ENCODE results near the gene SPRYD3.
A peak's percentile ranks its signal among the peaks of the same experiment; 100 is the strongest.

SPRYD3 gene, protein sequence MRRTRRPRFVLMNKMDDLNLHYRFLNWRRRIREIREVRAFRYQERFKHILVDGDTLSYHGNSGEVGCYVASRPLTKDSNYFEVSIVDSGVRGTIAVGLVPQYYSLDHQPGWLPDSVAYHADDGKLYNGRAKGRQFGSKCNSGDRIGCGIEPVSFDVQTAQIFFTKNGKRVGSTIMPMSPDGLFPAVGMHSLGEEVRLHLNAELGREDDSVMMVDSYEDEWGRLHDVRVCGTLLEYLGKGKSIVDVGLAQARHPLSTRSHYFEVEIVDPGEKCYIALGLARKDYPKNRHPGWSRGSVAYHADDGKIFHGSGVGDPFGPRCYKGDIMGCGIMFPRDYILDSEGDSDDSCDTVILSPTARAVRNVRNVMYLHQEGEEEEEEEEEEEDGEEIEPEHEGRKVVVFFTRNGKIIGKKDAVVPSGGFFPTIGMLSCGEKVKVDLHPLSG

DNA sequence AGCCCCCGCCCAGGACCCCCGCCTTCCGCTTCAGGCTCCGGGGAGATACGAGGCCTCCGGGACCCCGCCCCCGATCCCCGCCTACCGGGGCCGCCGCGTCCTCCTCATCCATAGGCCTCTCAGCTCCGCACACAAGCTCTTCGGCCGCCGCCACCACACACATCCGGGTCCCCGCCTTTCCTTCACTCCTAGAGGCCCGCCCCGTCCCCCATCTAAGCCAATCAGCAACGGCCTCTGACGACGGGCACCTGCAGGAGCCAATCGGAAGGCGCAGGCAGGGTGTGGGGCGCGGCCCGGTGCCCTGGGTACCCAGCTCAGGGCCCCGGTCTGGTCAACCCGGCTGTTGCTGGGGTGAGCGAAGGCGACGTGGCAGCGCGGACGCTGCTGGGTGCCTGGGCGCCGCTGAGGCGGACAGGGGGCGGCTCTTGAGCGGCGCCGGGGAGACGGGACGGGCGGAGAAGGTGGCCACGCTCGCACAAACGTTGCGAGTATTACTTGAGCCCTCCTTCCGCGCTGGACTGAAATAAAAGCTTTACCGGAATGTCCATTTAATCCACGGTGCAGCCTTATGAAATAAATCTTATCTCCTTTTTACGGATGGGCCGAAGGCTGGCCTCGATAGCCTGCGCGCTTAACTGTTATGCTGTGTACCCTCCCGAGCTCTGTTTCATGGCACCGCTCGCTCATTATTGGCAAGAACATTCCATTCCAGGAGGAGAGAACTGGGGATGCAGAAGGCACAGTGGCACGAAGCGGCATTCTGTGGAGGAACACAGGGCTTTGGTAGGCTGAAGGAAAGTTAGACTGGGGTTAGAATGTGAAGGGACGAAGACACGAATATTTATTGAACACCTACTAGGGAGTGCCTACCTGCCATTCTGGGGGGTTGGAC lies at the start of gene SPRYD3:
Gene SPRYD3 (minus strand): TSS at position 165 of the 892 bp plus-strand sequence. CDS start 57 bp downstream, at position 108.
- peak; percentile 70 for TF ChIP-seq NFIC (IDR thresholded peaks at IDR 0.05)
- no peak for TF ChIP-seq RAD21 (IDR thresholded peaks at IDR 0.05; ENCODE audit: low read depth)
- TF ChIP-seq, protein P1, sequence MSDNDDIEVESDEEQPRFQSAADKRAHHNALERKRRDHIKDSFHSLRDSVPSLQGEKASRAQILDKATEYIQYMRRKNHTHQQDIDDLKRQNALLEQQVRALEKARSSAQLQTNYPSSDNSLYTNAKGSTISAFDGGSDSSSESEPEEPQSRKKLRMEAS (IDR thresholded peaks at IDR 0.05), result peak; percentile 66
- TF ChIP-seq TAF1 (IDR thresholded peaks at IDR 0.05; ENCODE audit: low read depth), result peak; percentile 90
- TF ChIP-seq EP300 (IDR thresholded peaks at IDR 0.05; ENCODE audit: borderline replicate concordance), result peak; percentile 50
- 0 out of 2 replicates have a peak, but pooled peaks have one; percentile 29 for TF ChIP-seq YY1 (IDR thresholded peaks at IDR 0.05; ENCODE audit: low read depth)
- TF ChIP-seq TEAD4 (IDR thresholded peaks at IDR 0.05), result peak; percentile 30; the same call in 1 of the 2 replicates
- TF ChIP-seq, protein P2, sequence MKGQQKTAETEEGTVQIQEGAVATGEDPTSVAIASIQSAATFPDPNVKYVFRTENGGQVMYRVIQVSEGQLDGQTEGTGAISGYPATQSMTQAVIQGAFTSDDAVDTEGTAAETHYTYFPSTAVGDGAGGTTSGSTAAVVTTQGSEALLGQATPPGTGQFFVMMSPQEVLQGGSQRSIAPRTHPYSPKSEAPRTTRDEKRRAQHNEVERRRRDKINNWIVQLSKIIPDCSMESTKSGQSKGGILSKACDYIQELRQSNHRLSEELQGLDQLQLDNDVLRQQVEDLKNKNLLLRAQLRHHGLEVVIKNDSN (IDR thresholded peaks at IDR 0.05), result no peak
- TF ChIP-seq, protein P3, sequence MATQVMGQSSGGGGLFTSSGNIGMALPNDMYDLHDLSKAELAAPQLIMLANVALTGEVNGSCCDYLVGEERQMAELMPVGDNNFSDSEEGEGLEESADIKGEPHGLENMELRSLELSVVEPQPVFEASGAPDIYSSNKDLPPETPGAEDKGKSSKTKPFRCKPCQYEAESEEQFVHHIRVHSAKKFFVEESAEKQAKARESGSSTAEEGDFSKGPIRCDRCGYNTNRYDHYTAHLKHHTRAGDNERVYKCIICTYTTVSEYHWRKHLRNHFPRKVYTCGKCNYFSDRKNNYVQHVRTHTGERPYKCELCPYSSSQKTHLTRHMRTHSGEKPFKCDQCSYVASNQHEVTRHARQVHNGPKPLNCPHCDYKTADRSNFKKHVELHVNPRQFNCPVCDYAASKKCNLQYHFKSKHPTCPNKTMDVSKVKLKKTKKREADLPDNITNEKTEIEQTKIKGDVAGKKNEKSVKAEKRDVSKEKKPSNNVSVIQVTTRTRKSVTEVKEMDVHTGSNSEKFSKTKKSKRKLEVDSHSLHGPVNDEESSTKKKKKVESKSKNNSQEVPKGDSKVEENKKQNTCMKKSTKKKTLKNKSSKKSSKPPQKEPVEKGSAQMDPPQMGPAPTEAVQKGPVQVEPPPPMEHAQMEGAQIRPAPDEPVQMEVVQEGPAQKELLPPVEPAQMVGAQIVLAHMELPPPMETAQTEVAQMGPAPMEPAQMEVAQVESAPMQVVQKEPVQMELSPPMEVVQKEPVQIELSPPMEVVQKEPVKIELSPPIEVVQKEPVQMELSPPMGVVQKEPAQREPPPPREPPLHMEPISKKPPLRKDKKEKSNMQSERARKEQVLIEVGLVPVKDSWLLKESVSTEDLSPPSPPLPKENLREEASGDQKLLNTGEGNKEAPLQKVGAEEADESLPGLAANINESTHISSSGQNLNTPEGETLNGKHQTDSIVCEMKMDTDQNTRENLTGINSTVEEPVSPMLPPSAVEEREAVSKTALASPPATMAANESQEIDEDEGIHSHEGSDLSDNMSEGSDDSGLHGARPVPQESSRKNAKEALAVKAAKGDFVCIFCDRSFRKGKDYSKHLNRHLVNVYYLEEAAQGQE (IDR thresholded peaks at IDR 0.05; ENCODE audit: low read depth), result no peak
- TF ChIP-seq EGR1 (IDR thresholded peaks at IDR 0.05), result no peak; the same call in 1 of the 2 replicates
- TF ChIP-seq TCF12 (IDR thresholded peaks at IDR 0.05; ENCODE audit: low read depth), result peak; percentile 65
- no peak for TF ChIP-seq FOXM1 (IDR thresholded peaks at IDR 0.05; ENCODE audit: borderline replicate concordance, low read depth)
- peak; percentile 54 for TF ChIP-seq CREB1 (IDR thresholded peaks at IDR 0.05; ENCODE audit: low read depth)
- no peak for TF ChIP-seq ZBTB7A (IDR thresholded peaks at IDR 0.05; ENCODE audit: low read depth)
- TF ChIP-seq CEBPB (IDR thresholded peaks at IDR 0.05), result no peak

DNA sequence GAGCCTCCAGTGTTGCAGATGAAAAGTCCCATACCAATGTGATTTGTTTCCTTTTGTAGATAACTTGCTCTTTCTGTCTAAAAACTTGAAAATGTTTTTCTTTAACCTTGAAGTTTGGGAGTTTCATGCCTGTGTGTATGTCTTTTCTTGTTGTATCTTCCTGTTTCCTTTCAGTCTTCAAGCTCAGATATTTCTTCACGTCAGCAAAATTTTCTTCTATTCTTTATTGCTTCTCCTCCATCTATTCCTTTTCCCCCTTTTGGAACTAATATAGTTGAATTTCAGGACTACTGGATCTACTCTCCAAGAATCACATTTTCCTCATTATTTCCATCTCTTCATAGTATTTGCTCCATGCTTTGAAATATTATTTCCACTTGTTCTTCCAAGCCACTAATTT lies 48.0 kb upstream of the SPRYD3 start:
- no peak for TF ChIP-seq CEBPB (IDR thresholded peaks at IDR 0.05)
- TF ChIP-seq NFIC (IDR thresholded peaks at IDR 0.05), result no peak
- no peak for TF ChIP-seq FOXM1 (IDR thresholded peaks at IDR 0.05; ENCODE audit: borderline replicate concordance, low read depth)
- TF ChIP-seq YY1 (IDR thresholded peaks at IDR 0.05; ENCODE audit: low read depth), result no peak
- no peak for TF ChIP-seq EGR1 (IDR thresholded peaks at IDR 0.05)

DNA sequence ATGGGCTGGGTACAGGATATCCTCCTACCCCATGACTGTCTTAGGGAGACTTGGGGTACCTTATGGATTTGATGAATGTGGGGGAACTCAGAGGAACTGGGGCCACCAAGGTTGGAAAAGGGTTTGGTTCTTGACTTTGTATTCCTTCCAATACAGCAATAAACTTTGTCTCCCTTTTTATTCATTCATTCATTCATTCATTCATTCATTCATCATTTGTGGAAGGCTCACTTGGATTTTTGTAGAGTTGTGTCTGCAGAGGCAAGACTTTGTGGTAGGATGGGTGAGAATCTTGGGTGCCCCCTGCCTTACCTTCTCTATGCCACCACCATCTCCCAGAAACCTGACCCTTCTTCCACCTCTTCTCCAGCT lies 45.1 kb upstream of the SPRYD3 start:
- TF ChIP-seq, protein P2 (IDR thresholded peaks at IDR 0.05), result no peak
- TF ChIP-seq RAD21 (IDR thresholded peaks at IDR 0.05; ENCODE audit: low read depth), result no peak
- no peak for TF ChIP-seq NFIC (IDR thresholded peaks at IDR 0.05)
- no peak for TF ChIP-seq TAF1 (IDR thresholded peaks at IDR 0.05; ENCODE audit: low read depth)
- no peak for TF ChIP-seq EGR1 (IDR thresholded peaks at IDR 0.05)
- TF ChIP-seq, protein P3 (IDR thresholded peaks at IDR 0.05; ENCODE audit: low read depth), result no peak
- TF ChIP-seq TEAD4 (IDR thresholded peaks at IDR 0.05), result no peak
- no peak for TF ChIP-seq CREB1 (IDR thresholded peaks at IDR 0.05; ENCODE audit: low read depth)
- TF ChIP-seq CEBPB (IDR thresholded peaks at IDR 0.05), result no peak
- TF ChIP-seq, protein P1 (IDR thresholded peaks at IDR 0.05), result no peak
- no peak for TF ChIP-seq EP300 (IDR thresholded peaks at IDR 0.05; ENCODE audit: borderline replicate concordance)
- no peak for TF ChIP-seq YY1 (IDR thresholded peaks at IDR 0.05; ENCODE audit: low read depth)
- TF ChIP-seq ZBTB7A (IDR thresholded peaks at IDR 0.05; ENCODE audit: low read depth), result no peak

DNA sequence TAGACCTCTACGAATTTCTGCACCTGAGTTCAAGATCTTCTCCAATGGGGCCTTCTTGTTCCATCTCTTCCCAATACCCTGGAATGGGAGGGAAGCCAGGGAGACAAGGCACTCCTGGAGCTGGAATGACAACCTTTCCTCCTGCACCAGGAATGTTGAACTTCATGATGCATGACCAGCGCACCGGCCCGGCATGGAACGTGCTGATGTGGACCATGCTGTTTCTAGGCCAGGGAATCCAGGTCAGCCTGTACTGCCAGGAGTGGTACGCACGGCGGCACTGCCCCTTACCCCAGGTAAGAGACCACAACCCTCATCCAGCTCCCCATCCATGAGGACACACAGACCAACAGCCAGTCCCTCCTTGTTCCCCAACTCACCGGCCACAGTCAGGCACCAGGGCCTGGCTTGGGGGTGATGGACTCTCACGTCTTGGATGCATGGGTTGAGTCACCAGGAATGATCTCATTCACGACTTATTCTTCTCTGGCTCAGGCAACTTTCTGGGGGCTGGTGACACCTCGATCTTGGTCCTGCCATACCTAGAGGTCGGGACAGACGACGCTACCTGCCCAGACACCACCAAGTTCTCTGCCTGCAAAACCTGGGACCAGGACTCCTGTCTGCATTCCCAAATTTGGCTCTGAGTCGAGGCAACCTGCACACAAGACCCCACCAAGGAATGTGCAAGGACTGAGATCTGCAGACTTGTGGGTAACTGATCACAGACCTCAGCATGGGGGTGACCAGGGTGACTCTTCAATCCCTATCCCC lies 44.6 kb upstream of the SPRYD3 start:
- TF ChIP-seq NFIC (IDR thresholded peaks at IDR 0.05), result 0 out of 2 replicates have a peak, but pooled peaks have one; percentile 9
- peak; percentile 59; the same call in 1 of the 2 replicates for TF ChIP-seq TEAD4 (IDR thresholded peaks at IDR 0.05)
- TF ChIP-seq RAD21 (IDR thresholded peaks at IDR 0.05; ENCODE audit: low read depth), result no peak
- TF ChIP-seq, protein P1 (IDR thresholded peaks at IDR 0.05), result peak; percentile 18; the same call in 1 of the 2 replicates

Measured in Ishikawa (cell line).